Lung (tissue), 12 donors: ENCODE results near the gene CLCA1. TPM values are rescaled to one million over a fixed set of nuclear protein-coding genes. Genes with fewer than 3 reads are reported as not detected.

Experiments used
- ATAC-seq: fragments of 200-7000 bp; cut with Tn5 transposase; one replicate; pipeline ENCODE4 v1.9.1; 2020; ENCODE audit warnings: moderate number of reproducible peaks; ENCODE audit not compliant: insufficient read depth, low FRiP score
- DNase-seq, 3 donors: peaks; one replicate each; pipeline ENCODE4 v3.0.0-alpha.2; 2013 to 2017
- H3K27ac ChIP-seq, 2 donors: one replicate each; pipeline ENCODE4 v1.5.1; 2013; ENCODE audit warnings: mild to moderate bottlenecking in 2 of 2, moderate library complexity in 2 of 2, control low read depth in 1 of 2, inconsistent platforms in 1 of 2, low read depth in 1 of 2, low read length in 1 of 2
- H3K27me3 ChIP-seq, 3 donors: one replicate each; pipeline ENCODE4 v1.5.1; 2013; ENCODE audit warnings: low read length in 2 of 3; ENCODE audit not compliant: control insufficient read depth in 3 of 3, insufficient read depth in 3 of 3
- H3K36me3 ChIP-seq, 4 donors: one replicate each; pipeline ENCODE4 v1.5.1; 2013; ENCODE audit warnings: low read length in 4 of 4, mild to moderate bottlenecking in 1 of 4, moderate library complexity in 1 of 4; ENCODE audit not compliant: control insufficient read depth in 4 of 4, insufficient read depth in 4 of 4
- H3K4me1 ChIP-seq, 5 donors: one replicate each; pipeline ENCODE4 v1.5.1; 2013; ENCODE audit warnings: low read length in 5 of 5, mild to moderate bottlenecking in 2 of 5, moderate library complexity in 1 of 5; ENCODE audit not compliant: control insufficient read depth in 5 of 5, insufficient read depth in 5 of 5
- H3K4me3 ChIP-seq: one replicate; pipeline ENCODE4 v1.5.1; 2013; ENCODE audit warnings: mild to moderate bottlenecking, control low read depth, moderate library complexity
- H3K9ac ChIP-seq, 2 donors: one replicate each; pipeline ENCODE4 v1.5.1; 2013; ENCODE audit warnings: low read length in 2 of 2, control low read depth in 1 of 2; ENCODE audit not compliant: insufficient read depth in 1 of 2
- H3K9me3 ChIP-seq, 4 donors: one replicate each; pipeline ENCODE4 v1.5.1; 2013; ENCODE audit warnings: low read length in 3 of 4, mild to moderate bottlenecking in 1 of 4, moderate library complexity in 1 of 4; ENCODE audit not compliant: control insufficient read depth in 4 of 4, insufficient read depth in 3 of 4
- WGBS, 2 donors: extraction: QIAGEN DNeasy Blood & Tissue Kit; methylation state at CpG; one replicate each; pipeline ENCODE4 v1.1.7; 2013; 5-methylcytosine and 5-hydroxymethylcytosine counted together
- polyA plus RNA-seq, 2 donors: library from polyadenylated mRNA; stranded (reverse); fragments of 200-250 nt; gene quantifications; one replicate each; pipeline ENCODE4 v1.2.1, GENCODE V29; 2013
- total RNA-seq, 2 donors: library from RNA; depleted of rRNA in 1 of 2; stranded (reverse); fragments of >200 nt in 1 of 2; gene quantifications; one replicate each; pipeline ENCODE4 v1.2.1, GENCODE V29; 2014 to 2021
- TF ChIP-seq, protein P1 (sequence below): IDR thresholded peaks from 2 replicates; pipeline ENCODE4 v1.5.1; 2012; ENCODE audit warnings: mild to moderate bottlenecking; ENCODE audit errors: control extremely low read depth, extremely low read depth
- donor health status: control.
- donor health status: control.
- donor health status: Bipolar disorder and iron deficiency.
- donor health status: healthy.
- donor health status: DM: yes; HTN: yes; CAD: no.

Gene CLCA1
- total and polyA plus RNA-seq, 4 donors, result 0.12 to 0.15 TPM; not detected in 2

DNA sequence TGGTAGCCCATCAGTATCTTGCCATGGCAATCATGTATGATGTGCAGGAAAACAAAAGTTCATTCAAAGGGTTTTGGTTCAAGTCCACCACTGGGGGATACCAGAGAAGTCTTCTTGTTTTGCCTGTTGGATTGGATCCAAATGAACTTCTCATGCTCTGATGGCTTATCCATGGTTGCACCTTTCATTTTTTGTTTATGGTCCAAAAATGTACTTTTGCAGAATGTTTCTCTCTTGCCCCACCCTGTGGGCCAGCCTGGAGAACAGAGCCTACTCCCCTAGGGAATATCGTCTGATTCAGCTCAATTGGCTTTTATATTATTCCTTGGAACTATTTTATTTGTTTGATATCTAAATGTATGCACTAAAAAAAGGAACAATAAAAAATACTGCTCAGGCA lies 20.1 kb upstream of the CLCA1 start:
- Histone ChIP-seq H3K27me3 (no peaks in the 10 kb centered on the region), H3K9me3 (no peaks in the 10 kb centered on the region), H3K27ac (no peak overlapping the region), H3K4me1 (peaks cover 0 to 7% (median 2%) of the 10 kb centered on the region in 5 donors), H3K36me3 (no peaks in the 10 kb centered on the region), H3K9ac (no peak overlapping the region), H3K4me3 (no peak overlapping the region)
- DNase-seq (no peak), ATAC-seq (no peak)
- TF ChIP-seq, protein P1, sequence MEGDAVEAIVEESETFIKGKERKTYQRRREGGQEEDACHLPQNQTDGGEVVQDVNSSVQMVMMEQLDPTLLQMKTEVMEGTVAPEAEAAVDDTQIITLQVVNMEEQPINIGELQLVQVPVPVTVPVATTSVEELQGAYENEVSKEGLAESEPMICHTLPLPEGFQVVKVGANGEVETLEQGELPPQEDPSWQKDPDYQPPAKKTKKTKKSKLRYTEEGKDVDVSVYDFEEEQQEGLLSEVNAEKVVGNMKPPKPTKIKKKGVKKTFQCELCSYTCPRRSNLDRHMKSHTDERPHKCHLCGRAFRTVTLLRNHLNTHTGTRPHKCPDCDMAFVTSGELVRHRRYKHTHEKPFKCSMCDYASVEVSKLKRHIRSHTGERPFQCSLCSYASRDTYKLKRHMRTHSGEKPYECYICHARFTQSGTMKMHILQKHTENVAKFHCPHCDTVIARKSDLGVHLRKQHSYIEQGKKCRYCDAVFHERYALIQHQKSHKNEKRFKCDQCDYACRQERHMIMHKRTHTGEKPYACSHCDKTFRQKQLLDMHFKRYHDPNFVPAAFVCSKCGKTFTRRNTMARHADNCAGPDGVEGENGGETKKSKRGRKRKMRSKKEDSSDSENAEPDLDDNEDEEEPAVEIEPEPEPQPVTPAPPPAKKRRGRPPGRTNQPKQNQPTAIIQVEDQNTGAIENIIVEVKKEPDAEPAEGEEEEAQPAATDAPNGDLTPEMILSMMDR, result no peak
- 91 to 100% methylated on average over 1 of the region's 1 CpG for WGBS, 2 donors

DNA sequence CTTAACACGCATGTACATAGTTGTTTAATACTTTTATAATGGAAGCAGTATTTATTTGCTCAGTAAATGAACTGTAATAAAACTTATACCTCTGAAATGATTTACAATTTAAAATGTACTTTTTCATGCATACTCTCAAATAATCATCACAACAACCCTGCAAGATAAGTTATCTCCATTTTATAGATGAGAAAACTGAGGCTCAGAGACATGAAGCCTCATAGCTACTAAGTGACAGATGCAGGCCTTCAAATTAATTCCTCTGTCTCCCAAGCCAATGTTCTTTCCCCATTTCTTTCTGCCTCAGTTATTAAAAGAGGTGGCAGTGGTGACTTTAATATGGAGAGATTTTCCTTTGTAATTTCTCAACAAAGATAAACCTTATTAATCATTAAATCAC lies 19.6 kb upstream of the CLCA1 start:
- Histone ChIP-seq H3K4me1 (peaks cover 0 to 7% (median 2%) of the 10 kb centered on the region in 5 donors), H3K4me3 (no peak overlapping the region), H3K36me3 (no peaks in the 10 kb centered on the region), H3K27me3 (no peaks in the 10 kb centered on the region), H3K9ac (no peak overlapping the region), H3K9me3 (no peaks in the 10 kb centered on the region), H3K27ac (no peak overlapping the region)
- TF ChIP-seq, protein P1, result no peak
- no peak for DNase-seq
- ATAC-seq, result no peak
- 94 to 96% methylated on average over 1 of the region's 1 CpG for WGBS, 2 donors

DNA sequence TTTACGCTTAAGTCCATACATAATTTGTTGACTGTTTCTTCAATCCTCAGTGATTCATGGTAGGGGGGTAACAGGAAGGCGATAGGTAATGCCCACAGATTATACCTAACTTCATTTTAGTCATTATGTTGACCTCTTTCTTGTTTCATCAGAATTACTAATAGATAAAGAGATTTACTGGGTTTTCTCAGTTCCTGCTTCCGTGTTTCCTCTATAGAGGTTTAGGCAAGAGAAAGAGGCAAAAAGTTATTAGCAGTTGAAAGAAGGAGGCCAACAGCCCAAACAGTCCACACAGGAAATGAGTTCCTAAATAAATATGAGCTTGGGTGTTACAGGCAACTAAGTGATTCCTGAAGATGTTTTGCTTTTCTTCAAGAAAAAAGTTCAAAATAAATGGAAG lies 17.9 kb upstream of the CLCA1 start:
- H3K9ac ChIP-seq, result no peak overlapping the region
- no peaks in the 10 kb centered on the region for H3K27me3 ChIP-seq
- DNase-seq (peak in 1 of 3 donors; percentile 42), ATAC-seq (no peak)
- H3K36me3 ChIP-seq, result no peaks in the 10 kb centered on the region
- TF ChIP-seq, protein P1, result no peak
- H3K4me1 ChIP-seq, result peaks cover 0 to 6% (median 2%) of the 10 kb centered on the region in 5 donors
- no peaks in the 10 kb centered on the region for H3K9me3 ChIP-seq
- no peak overlapping the region for H3K27ac ChIP-seq
- 62 to 65% methylated on average over 3 of the region's 3 CpGs for WGBS, 2 donors
- no peak overlapping the region for H3K4me3 ChIP-seq

DNA sequence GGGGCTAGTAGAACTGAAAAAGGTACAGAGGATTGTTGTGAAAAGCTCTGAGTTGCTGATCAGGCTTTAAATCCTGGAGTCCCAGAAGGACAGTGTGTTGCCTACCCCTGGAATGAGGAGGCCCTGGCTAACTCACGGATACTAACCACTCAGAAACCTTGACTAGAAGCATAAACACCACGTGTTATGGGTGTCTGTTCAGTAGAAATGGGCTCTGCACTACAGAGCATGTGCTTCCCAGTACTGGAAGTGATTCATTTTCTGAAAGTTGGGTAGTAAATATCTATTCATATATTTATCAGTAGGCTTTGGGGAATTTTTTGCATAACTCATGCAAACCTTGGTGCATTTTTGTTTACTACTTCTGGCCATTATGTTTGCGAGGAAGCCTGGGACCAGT lies 15.1 kb upstream of the CLCA1 start:
- no peaks in the 10 kb centered on the region for H3K9me3 ChIP-seq
- 82 to 97% methylated on average over 3 of the region's 3 CpGs for WGBS, 2 donors
- H3K9ac ChIP-seq, result no peak overlapping the region
- H3K36me3 ChIP-seq, result no peaks in the 10 kb centered on the region
- ATAC-seq (no peak), DNase-seq (no peak)
- TF ChIP-seq, protein P1, result no peak
- H3K4me3 ChIP-seq, result no peak overlapping the region
- H3K27ac ChIP-seq, result no peak overlapping the region
- H3K27me3 ChIP-seq, result no peaks in the 10 kb centered on the region
- H3K4me1 ChIP-seq, result peaks cover 0 to 2% (median 0%) of the 10 kb centered on the region in 5 donors
